ENCODE measurements around the gene C1RL. TPM values are rescaled to one million over a fixed set of nuclear protein-coding genes. Genes with fewer than 3 reads are reported as not detected.

The C1RL gene
- total and polyA plus RNA-seq, 7 donors = 2.7 to 17.0 (median 14.6) TPM

- Histone ChIP-seq H3K27me3 (ENCODE audit: insufficient read depth in 3 of 3, low read length in 2 of 3) (no peaks in the 10 kb centered on the region), H3K4me3 (no peak overlapping the region), H3K36me3 (ENCODE audit: insufficient read depth in 1 of 2, low read depth in 1 of 2) (no peaks in the 10 kb centered on the region), H3K4me1 (no peaks in the 10 kb centered on the region), H3K27ac (no peak overlapping the region), H3K9me3 (no peaks in the 10 kb centered on the region)
- intact Hi-C loops (cut with DNase I) = loop anchor here in 1 of 2 donors (10.0 kb wide), 1 partner anchor 493 kb away; no protein-coding TSS in a partner anchor
- ATAC-seq (peak in 1 of 4 donors; percentile 9), DNase-seq (no peak)
- no peak for TF ChIP-seq CTCF (IDR thresholded peaks at IDR 0.05)
- WGBS, 3 donors = 49 to 64% (median 51%) methylated on average over 7 of the region's 7 CpGs
These were observed 32.5 kb upstream of the C1RL start for GRCh38 chr12:7141351-7142005.

- Histone ChIP-seq H3K9me3 (no peaks in the 10 kb centered on the region), H3K27me3 (ENCODE audit: insufficient read depth in 3 of 3, low read length in 2 of 3) (no peaks in the 10 kb centered on the region), H3K36me3 (ENCODE audit: insufficient read depth in 1 of 2, low read depth in 1 of 2) (no peaks in the 10 kb centered on the region), H3K27ac (no peak overlapping the region), H3K4me1 (no peaks in the 10 kb centered on the region), H3K4me3 (no peak overlapping the region)
- intact Hi-C loops (cut with DNase I) = no loop called here
- TF ChIP-seq CTCF (IDR thresholded peaks at IDR 0.05) = no peak
- ATAC-seq (no peak), DNase-seq (no peak)
- 73 to 99% (median 98%) methylated on average over 2 of the region's 2 CpGs for WGBS, 3 donors
These were observed 30.2 kb upstream of the C1RL start for GRCh38 chr12:7139200-7139599.

- Histone ChIP-seq H3K36me3 (ENCODE audit: insufficient read depth in 1 of 2, low read depth in 1 of 2) (no peaks in the 10 kb centered on the region), H3K4me3 (no peak overlapping the region), H3K9me3 (no peaks in the 10 kb centered on the region), H3K27me3 (ENCODE audit: insufficient read depth in 3 of 3, low read length in 2 of 3) (no peaks in the 10 kb centered on the region), H3K27ac (no peak overlapping the region), H3K4me1 (no peaks in the 10 kb centered on the region)
- DNase-seq (no peak), ATAC-seq (no peak)
- no peak for TF ChIP-seq CTCF (IDR thresholded peaks at IDR 0.05)
- intact Hi-C loops (cut with DNase I) = no loop called here
- WGBS, 3 donors = 72 to 89% (median 84%) methylated on average over 4 of the region's 4 CpGs
These were observed 28.9 kb upstream of the C1RL start for GRCh38 chr12:7137908-7138307.

GRCh38 chr12:7136676-7137075 is 27.7 kb upstream of the C1RL start:
- H3K9me3 ChIP-seq = no peaks in the 10 kb centered on the region
- no peak overlapping the region for H3K4me3 ChIP-seq
- DNase-seq (no peak), ATAC-seq (no peak)
- no peaks in the 10 kb centered on the region for H3K27me3 ChIP-seq (ENCODE audit: insufficient read depth in 3 of 3, low read length in 2 of 3)
- H3K27ac ChIP-seq = no peak overlapping the region
- intact Hi-C loops (cut with DNase I) = no loop called here
- no peaks in the 10 kb centered on the region for H3K4me1 ChIP-seq
- H3K36me3 ChIP-seq (ENCODE audit: insufficient read depth in 1 of 2, low read depth in 1 of 2) = no peaks in the 10 kb centered on the region
- 79 to 83% (median 80%) methylated on average over 3 of the region's 3 CpGs for WGBS, 3 donors
- TF ChIP-seq CTCF (IDR thresholded peaks at IDR 0.05) = no peak

- no peak for TF ChIP-seq CTCF (IDR thresholded peaks at IDR 0.05)
- H3K4me1 ChIP-seq = no peaks in the 10 kb centered on the region
- no peaks in the 10 kb centered on the region for H3K9me3 ChIP-seq
- peaks cover 0 to 5% (median 0%) of the 10 kb centered on the region in 3 donors for H3K27me3 ChIP-seq (ENCODE audit: insufficient read depth in 3 of 3, low read length in 2 of 3)
- no peak for ATAC-seq
- no peak overlapping the region for H3K27ac ChIP-seq
- H3K36me3 ChIP-seq (ENCODE audit: insufficient read depth in 1 of 2, low read depth in 1 of 2) = no peaks in the 10 kb centered on the region
- H3K4me3 ChIP-seq = no peak overlapping the region
- intact Hi-C loops (cut with DNase I) = no loop called here
- 81 to 91% (median 85%) methylated on average over 7 of the region's 7 CpGs for WGBS, 3 donors
- DNase-seq = no peak
These were observed 27.1 kb upstream of the C1RL start for GRCh38 chr12:7136071-7136470.
